Measurements from ENCODE around the gene GRM5.
"Not testable (repeated sequence)": the region's sequence is repeated elsewhere in the genome, so short reads cannot be mapped to it uniquely, and the experiment has no call there.

GRM5 gene

GRCh38 chr11:89029671-89030070 lies 36.1 kb downstream of the GRM5 start:
- H3K36me3 ChIP-seq (replicated peaks; ENCODE audit: low read depth, low read length); H3K4me2 ChIP-seq (ENCODE audit: low read length); H3K9me3 ChIP-seq (ENCODE audit: insufficient read depth, low read length); H4K20me1 ChIP-seq (ENCODE audit: insufficient read depth, low read length); H3K27me3 ChIP-seq (ENCODE audit: low read depth, low read length); H3K79me2 ChIP-seq (ENCODE audit: low read length); H2AFZ ChIP-seq (ENCODE audit: low read depth, low read length); H3K4me3 ChIP-seq (ENCODE audit: low read length); H3K27ac ChIP-seq (ENCODE audit: low read length); H3K4me1 ChIP-seq (ENCODE audit: low read length); H3K9ac ChIP-seq (ENCODE audit: low read length): not testable (repeated sequence)

GRCh38 chr11:89021339-89021738 lies 44.4 kb downstream of the GRM5 start:
- no peak overlapping the region for H3K4me2 ChIP-seq (ENCODE audit: low read length)
- no peaks in the 10 kb centered on the region for H3K27me3 ChIP-seq (ENCODE audit: low read depth, low read length)
- no peaks in the 10 kb centered on the region for H4K20me1 ChIP-seq (ENCODE audit: insufficient read depth, low read length)
- no peaks in the 10 kb centered on the region for H3K4me1 ChIP-seq (ENCODE audit: low read length)
- H3K36me3 ChIP-seq (replicated peaks; ENCODE audit: low read depth, low read length): no peaks in the 10 kb centered on the region
- H2AFZ ChIP-seq (ENCODE audit: low read depth, low read length): no peak overlapping the region
- TF ChIP-seq EZH2phosphoT487 (IDR thresholded peaks at IDR 0.05; ENCODE audit: low read depth): no peak
- no peak for TF ChIP-seq CTCF (IDR thresholded peaks at IDR 0.05; ENCODE audit: low read depth, low read length)
- H3K9me3 ChIP-seq (ENCODE audit: insufficient read depth, low read length): no peaks in the 10 kb centered on the region
- no peak overlapping the region for H3K4me3 ChIP-seq (ENCODE audit: low read length)
- H3K9ac ChIP-seq (ENCODE audit: low read length): no peak overlapping the region
- no peaks in the 10 kb centered on the region for H3K79me2 ChIP-seq (ENCODE audit: low read length)
- no peak overlapping the region for H3K27ac ChIP-seq (ENCODE audit: low read length)

GRCh38 chr11:89019827-89020547 lies 45.8 kb downstream of the GRM5 start:
- H3K27me3 ChIP-seq (ENCODE audit: low read depth, low read length); H3K4me1 ChIP-seq (ENCODE audit: low read length); H3K36me3 ChIP-seq (replicated peaks; ENCODE audit: low read depth, low read length); H2AFZ ChIP-seq (ENCODE audit: low read depth, low read length); H3K4me3 ChIP-seq (ENCODE audit: low read length); H3K9me3 ChIP-seq (ENCODE audit: insufficient read depth, low read length); H3K27ac ChIP-seq (ENCODE audit: low read length); H3K9ac ChIP-seq (ENCODE audit: low read length); H3K79me2 ChIP-seq (ENCODE audit: low read length); H3K4me2 ChIP-seq (ENCODE audit: low read length); H4K20me1 ChIP-seq (ENCODE audit: insufficient read depth, low read length): not testable (repeated sequence)

GRCh38 chr11:89016214-89016613 lies 49.6 kb downstream of the GRM5 start:
- Histone ChIP-seq H3K9ac (ENCODE audit: low read length) (no peak overlapping the region), H2AFZ (ENCODE audit: low read depth, low read length) (no peak overlapping the region), H4K20me1 (ENCODE audit: insufficient read depth, low read length) (no peaks in the 10 kb centered on the region), H3K4me3 (ENCODE audit: low read length) (no peak overlapping the region), H3K4me1 (ENCODE audit: low read length) (no peaks in the 10 kb centered on the region), H3K27ac (ENCODE audit: low read length) (no peak overlapping the region), H3K9me3 (ENCODE audit: insufficient read depth, low read length) (no peaks in the 10 kb centered on the region), H3K36me3 (replicated peaks; ENCODE audit: low read depth, low read length) (no peaks in the 10 kb centered on the region), H3K27me3 (ENCODE audit: low read depth, low read length) (no peaks in the 10 kb centered on the region), H3K79me2 (ENCODE audit: low read length) (no peaks in the 10 kb centered on the region), H3K4me2 (ENCODE audit: low read length) (no peak overlapping the region)
- TF ChIP-seq EZH2phosphoT487 (IDR thresholded peaks at IDR 0.05; ENCODE audit: low read depth) (no peak), CTCF (IDR thresholded peaks at IDR 0.05; ENCODE audit: low read depth, low read length) (no peak)

- Histone ChIP-seq H3K27me3 (ENCODE audit: low read depth, low read length) (no peaks in the 10 kb centered on the region), H2AFZ (ENCODE audit: low read depth, low read length) (no peak overlapping the region), H4K20me1 (ENCODE audit: insufficient read depth, low read length) (no peaks in the 10 kb centered on the region), H3K4me3 (ENCODE audit: low read length) (no peak overlapping the region), H3K9ac (ENCODE audit: low read length) (no peak overlapping the region), H3K36me3 (replicated peaks; ENCODE audit: low read depth, low read length) (no peaks in the 10 kb centered on the region), H3K27ac (ENCODE audit: low read length) (no peak overlapping the region), H3K9me3 (ENCODE audit: insufficient read depth, low read length) (no peaks in the 10 kb centered on the region), H3K4me1 (ENCODE audit: low read length) (no peaks in the 10 kb centered on the region), H3K4me2 (ENCODE audit: low read length) (no peak overlapping the region), H3K79me2 (ENCODE audit: low read length) (no peaks in the 10 kb centered on the region)
- no peak for TF ChIP-seq CTCF (IDR thresholded peaks at IDR 0.05; ENCODE audit: low read depth, low read length)
- TF ChIP-seq EZH2phosphoT487 (IDR thresholded peaks at IDR 0.05; ENCODE audit: low read depth): no peak
These were observed 50.2 kb downstream of the GRM5 start for GRCh38 chr11:89015614-89016013.

- H3K79me2 ChIP-seq (ENCODE audit: low read length); H3K4me2 ChIP-seq (ENCODE audit: low read length); H3K27ac ChIP-seq (ENCODE audit: low read length); H3K4me3 ChIP-seq (ENCODE audit: low read length); H3K9me3 ChIP-seq (ENCODE audit: insufficient read depth, low read length); H3K36me3 ChIP-seq (replicated peaks; ENCODE audit: low read depth, low read length); H3K27me3 ChIP-seq (ENCODE audit: low read depth, low read length); H3K4me1 ChIP-seq (ENCODE audit: low read length); H2AFZ ChIP-seq (ENCODE audit: low read depth, low read length); H3K9ac ChIP-seq (ENCODE audit: low read length); H4K20me1 ChIP-seq (ENCODE audit: insufficient read depth, low read length): not testable (repeated sequence)
These were observed 64.9 kb downstream of the GRM5 start for GRCh38 chr11:89000852-89001251.
